Lower leg skin (tissue), 4 donors: ENCODE results near the gene TTC7B. TPM values are rescaled to one million over a fixed set of nuclear protein-coding genes. Genes with fewer than 3 reads are reported as not detected.

Experiments
- DNase-seq, 2 donors: peaks; one replicate each; pipeline ENCODE4 v3.0.0-alpha.2; 2019; ENCODE audit warnings: low spot score in 2 of 2
- H3K4me3 ChIP-seq: fragments of 200-600 bp; sonication (generic); 2 replicates; pipeline ENCODE4 v1.5.1; 2017; ENCODE audit warnings: mild to moderate bottlenecking, low read depth; ENCODE audit not compliant: poor library complexity, severe bottlenecking
- CTCF ChIP-seq, 3 donors: fragments of 450-650 bp; IDR thresholded peaks; one replicate each; pipeline ENCODE4 v1.5.1; 2016; ENCODE audit warnings: antibody characterized with exemption in 3 of 3, mild to moderate bottlenecking in 3 of 3, moderate library complexity in 2 of 3
- POLR2A ChIP-seq, 2 donors: fragments of 450-650 bp; IDR thresholded peaks; one replicate each; pipeline ENCODE4 v1.6.1; 2016 to 2017; ENCODE audit warnings: antibody characterized with exemption in 2 of 2, mild to moderate bottlenecking in 1 of 2, moderate library complexity in 1 of 2
- WGBS, 2 donors: methylation state at CpG; one replicate each; pipeline ENCODE4 v1.1.5; 2018; 5-methylcytosine and 5-hydroxymethylcytosine counted together
- intact Hi-C: fragments of 100-400 bp; cut with DNase I; formaldehyde crosslinking; loops from one replicate; pipeline ENCODE4 v1.15.0; 2023; ENCODE audit warnings: low total_unique reads
- total RNA-seq, 4 donors: library from RNA; depleted of rRNA; stranded (reverse); fragments of >200 nt; gene quantifications; one replicate each; pipeline ENCODE4 v1.1.0, GENCODE V29; 2016

Gene TTC7B
- total RNA-seq, 4 donors from 2014 or later, result 10.3 to 28.7 (median 20.2) TPM

GRCh38 chr14:90541076-90541634, 275.1 kb downstream of the TTC7B start:
- no peak for DNase-seq
- no peak overlapping the region for H3K4me3 ChIP-seq
- intact Hi-C loops, result no loop called here
- TF ChIP-seq CTCF (IDR thresholded peaks at IDR 0.05) (no peak), POLR2A (IDR thresholded peaks at IDR 0.05) (no peak)
- WGBS, 2 donors, result 95 to 96% methylated on average over 24 of the region's 26 CpGs

GRCh38 chr14:90540437-90540836, 275.8 kb downstream of the TTC7B start:
- no peak for DNase-seq
- no peak overlapping the region for H3K4me3 ChIP-seq
- WGBS, 2 donors, result 91 to 93% methylated on average over 4 of the region's 4 CpGs
- intact Hi-C loops, result no loop called here
- TF ChIP-seq POLR2A (IDR thresholded peaks at IDR 0.05) (no peak), CTCF (IDR thresholded peaks at IDR 0.05) (no peak)

GRCh38 chr14:90539996-90540395, 276.2 kb downstream of the TTC7B start:
- intact Hi-C loops, result no loop called here
- no peak for DNase-seq
- 95 to 97% methylated on average over 12 of the region's 12 CpGs for WGBS, 2 donors
- no peak for TF ChIP-seq CTCF (IDR thresholded peaks at IDR 0.05)
- no peak for TF ChIP-seq POLR2A (IDR thresholded peaks at IDR 0.05)
- H3K4me3 ChIP-seq, result no peak overlapping the region

- TF ChIP-seq CTCF (IDR thresholded peaks at IDR 0.05) (no peak), POLR2A (IDR thresholded peaks at IDR 0.05) (no peak)
- WGBS, 2 donors, result 90 to 98% methylated on average over 3 of the region's 3 CpGs
- no peak for DNase-seq
- intact Hi-C loops, result no loop called here
- H3K4me3 ChIP-seq, result no peak overlapping the region
Measured at GRCh38 chr14:90539496-90539775, 276.8 kb downstream of the TTC7B start.

GRCh38 chr14:90538716-90539495, 277.3 kb downstream of the TTC7B start:
- TF ChIP-seq CTCF (IDR thresholded peaks at IDR 0.05) (no peak), POLR2A (IDR thresholded peaks at IDR 0.05) (no peak)
- no peak overlapping the region for H3K4me3 ChIP-seq
- WGBS, 2 donors, result 89 to 93% methylated on average over 13 of the region's 13 CpGs
- intact Hi-C loops, result no loop called here
- DNase-seq, result no peak

- no peak overlapping the region for H3K4me3 ChIP-seq
- WGBS, 2 donors, result 83 to 84% methylated on average over 10 of the region's 10 CpGs
- intact Hi-C loops, result no loop called here
- TF ChIP-seq CTCF (IDR thresholded peaks at IDR 0.05) (no peak), POLR2A (IDR thresholded peaks at IDR 0.05) (no peak)
- no peak for DNase-seq
Measured at GRCh38 chr14:90538095-90538494, 278.1 kb downstream of the TTC7B start.
